ENCODE data around the gene TEKT5.
"Not testable (repeated sequence)": the region's sequence is repeated elsewhere in the genome, so short reads cannot be mapped to it uniquely, and the experiment has no call there.

Gene TEKT5

DNA sequence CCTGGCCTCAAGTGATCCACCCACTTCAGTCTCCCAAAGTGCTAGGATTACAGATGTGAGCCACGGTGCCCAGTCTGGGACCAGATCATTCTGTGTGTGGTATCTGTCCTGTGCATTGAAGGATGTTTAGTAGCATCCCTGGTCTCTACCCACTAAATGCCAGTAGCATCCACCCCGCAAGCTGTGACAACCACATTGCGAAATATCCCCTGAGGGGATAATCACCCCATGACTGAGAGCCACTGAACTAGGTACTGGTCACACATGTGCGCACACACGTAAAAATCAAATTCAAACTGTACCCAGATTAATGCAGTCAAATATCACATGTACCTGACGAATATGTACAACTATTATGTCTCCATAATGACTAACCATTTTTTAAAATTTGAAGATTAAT lies 35.8 kb downstream of the TEKT5 start:
- DNase-seq (ENCODE audit: low spot score): no peak

GRCh38 chr16:10657925-10658324 lies 36.8 kb downstream of the TEKT5 start:
- DNase-seq (ENCODE audit: low spot score): no peak

DNA sequence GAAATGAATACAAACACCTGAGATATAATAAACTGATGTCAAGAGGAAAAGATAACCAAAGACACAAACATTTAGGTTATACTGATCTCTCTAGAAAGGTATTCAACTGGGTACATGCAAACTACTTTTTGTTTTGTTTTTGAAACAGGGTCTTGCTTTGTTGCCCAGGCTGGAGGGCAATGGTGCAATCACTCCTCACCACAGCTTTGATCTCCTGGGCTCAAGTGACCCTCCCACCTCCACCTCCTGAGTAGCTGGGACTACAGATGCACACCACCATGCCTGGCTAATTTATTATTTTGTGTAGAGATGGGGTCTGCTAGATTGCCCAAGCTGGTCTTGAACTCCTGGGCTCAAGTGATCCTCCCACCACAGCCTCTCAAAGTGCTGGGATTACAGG lies 38.1 kb downstream of the TEKT5 start:
- DNase-seq (ENCODE audit: low spot score): no peak

DNA sequence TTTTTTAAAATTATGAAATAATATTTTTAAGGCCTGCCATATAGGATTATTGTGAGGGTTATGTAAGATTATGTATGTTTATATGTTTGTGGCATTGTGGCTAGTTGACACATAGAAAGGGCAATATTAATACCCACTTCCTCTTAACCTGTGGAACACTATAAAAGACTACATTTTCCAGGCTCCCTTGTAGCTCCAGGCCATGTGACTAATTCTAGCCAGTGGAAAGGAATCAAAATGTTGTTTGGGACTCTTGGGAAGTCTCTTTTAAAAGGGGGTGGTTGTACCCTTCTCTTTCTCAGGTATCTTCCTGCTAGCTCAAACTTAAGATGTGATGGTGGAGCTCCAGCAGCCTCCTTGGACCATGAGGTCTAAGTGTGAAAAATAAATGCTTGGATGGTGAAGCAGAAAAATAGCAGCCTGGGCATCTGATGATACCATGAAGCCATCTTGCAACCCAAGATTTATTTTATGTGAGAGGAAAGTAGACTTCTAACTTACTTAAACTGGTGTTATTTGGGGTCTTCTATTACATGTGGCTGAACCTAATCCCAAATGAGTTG lies 39.2 kb downstream of the TEKT5 start:
- DNase-seq (ENCODE audit: low spot score): no peak

GRCh38 chr16:10654592-10655414 lies 39.9 kb downstream of the TEKT5 start:
- DNase-seq (ENCODE audit: low spot score): no peak

GRCh38 chr16:10652730-10653590 lies 41.8 kb downstream of the TEKT5 start:
- DNase-seq (ENCODE audit: low spot score): no peak

GRCh38 chr16:10649098-10649497 lies 45.6 kb downstream of the TEKT5 start:
- not testable (repeated sequence) for DNase-seq (ENCODE audit: low spot score)

GRCh38 chr16:10647721-10648296 lies 46.9 kb downstream of the TEKT5 start:
- no peak for DNase-seq (ENCODE audit: low spot score)

- DNase-seq (ENCODE audit: low spot score): no peak
These were observed 47.4 kb downstream of the TEKT5 start for GRCh38 chr16:10647264-10647720.

DNA sequence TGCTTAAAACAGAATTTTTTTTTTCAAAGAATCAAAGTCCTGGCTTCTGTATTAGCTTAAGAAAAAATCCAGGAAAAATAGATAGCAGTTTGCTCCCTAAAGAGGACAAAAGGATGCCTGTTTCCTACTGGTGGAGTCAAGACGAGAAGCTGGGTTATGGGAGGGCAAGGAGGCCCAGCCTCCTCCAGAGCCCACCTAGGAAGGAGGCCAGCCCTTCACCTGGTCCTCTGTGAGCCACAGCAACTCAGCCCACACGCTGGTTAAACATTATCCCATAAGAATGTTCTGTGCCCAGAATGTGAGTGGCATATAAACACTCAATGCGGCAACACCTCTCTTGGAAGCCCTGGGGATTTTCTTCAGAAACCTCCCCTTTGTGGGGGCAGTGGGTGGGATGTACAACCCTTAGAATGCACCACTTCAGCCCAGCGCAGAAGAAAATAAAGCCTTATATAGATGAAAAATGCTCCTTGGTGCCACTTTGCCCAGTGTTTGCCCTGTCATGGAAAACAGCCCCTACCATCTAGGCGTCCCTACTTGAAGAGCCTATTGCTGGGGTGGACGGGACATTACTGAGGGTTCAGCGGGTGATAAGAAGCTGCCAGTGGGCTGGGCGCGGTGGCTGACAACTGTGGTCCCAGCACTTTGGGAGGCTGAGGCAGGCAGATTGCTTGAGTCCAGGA lies 48.0 kb downstream of the TEKT5 start:
- no peak for DNase-seq (ENCODE audit: low spot score)

DNA sequence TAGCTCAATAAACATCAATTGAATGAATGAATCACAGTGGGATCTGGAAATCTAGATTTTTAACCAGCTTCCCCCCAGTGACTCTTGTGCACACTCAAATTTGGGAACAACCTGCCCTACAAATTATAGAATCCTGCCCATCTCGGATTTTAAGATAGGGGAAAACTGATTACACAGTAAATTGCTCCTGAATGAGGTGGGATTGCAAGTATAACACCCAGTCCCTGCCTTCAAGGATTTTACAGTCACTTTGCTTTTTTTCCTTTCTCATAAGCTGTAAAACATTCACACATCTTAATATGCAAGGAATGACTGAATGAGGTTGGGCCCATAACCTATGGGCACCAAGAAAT lies 48.5 kb downstream of the TEKT5 start:
- no peak for DNase-seq (ENCODE audit: low spot score)

DNA sequence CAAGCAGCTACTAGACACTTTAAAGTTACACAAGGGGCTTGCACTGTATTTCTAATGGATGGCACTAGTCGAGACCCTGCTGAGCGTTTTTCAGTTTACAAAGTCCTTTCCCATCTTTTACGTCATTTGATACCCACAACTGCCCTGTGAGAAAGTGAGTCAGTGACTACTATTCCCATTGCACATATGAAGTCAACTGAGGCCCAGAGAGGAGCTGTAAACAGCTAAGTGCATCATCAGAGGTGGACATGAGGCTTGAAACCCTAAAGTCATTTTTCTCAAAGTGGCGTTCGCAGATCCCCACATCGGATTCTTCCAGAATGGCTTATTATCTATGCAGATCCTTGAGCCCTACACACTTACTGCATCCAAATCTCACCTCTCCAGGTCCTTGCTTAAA lies 50.6 kb downstream of the TEKT5 start:
- no peak for DNase-seq (ENCODE audit: low spot score)

GRCh38 chr16:10642964-10643363 lies 51.8 kb downstream of the TEKT5 start:
- no peak for DNase-seq (ENCODE audit: low spot score)

- DNase-seq (ENCODE audit: low spot score): no peak
These were observed 52.5 kb downstream of the TEKT5 start for GRCh38 chr16:10641953-10642949.

GRCh38 chr16:10641555-10641952 lies 53.2 kb downstream of the TEKT5 start:
- DNase-seq (ENCODE audit: low spot score): no peak

DNA sequence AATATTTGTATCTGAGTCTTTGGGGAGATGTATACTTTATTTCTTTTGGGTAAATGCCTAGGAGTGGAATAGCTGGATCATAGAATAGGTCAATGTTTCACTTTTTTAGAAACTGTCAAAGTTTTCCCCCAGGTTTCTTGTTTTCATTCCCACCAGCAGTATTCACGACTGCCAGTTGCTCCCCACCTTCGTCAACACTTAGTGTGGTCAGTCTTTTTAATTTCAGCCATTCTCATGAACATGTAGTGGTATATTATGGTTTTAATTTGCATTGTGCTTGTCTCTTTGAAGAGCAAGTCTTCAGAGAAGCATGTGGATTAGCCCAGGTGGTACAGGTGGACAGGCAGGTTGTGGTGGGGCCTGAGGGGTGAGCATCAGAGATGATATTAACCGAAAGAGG lies 53.8 kb downstream of the TEKT5 start:
- DNase-seq (ENCODE audit: low spot score): no peak

- DNase-seq (ENCODE audit: low spot score): no peak
These were observed 56.6 kb downstream of the TEKT5 start for GRCh38 chr16:10638101-10638500.

DNA sequence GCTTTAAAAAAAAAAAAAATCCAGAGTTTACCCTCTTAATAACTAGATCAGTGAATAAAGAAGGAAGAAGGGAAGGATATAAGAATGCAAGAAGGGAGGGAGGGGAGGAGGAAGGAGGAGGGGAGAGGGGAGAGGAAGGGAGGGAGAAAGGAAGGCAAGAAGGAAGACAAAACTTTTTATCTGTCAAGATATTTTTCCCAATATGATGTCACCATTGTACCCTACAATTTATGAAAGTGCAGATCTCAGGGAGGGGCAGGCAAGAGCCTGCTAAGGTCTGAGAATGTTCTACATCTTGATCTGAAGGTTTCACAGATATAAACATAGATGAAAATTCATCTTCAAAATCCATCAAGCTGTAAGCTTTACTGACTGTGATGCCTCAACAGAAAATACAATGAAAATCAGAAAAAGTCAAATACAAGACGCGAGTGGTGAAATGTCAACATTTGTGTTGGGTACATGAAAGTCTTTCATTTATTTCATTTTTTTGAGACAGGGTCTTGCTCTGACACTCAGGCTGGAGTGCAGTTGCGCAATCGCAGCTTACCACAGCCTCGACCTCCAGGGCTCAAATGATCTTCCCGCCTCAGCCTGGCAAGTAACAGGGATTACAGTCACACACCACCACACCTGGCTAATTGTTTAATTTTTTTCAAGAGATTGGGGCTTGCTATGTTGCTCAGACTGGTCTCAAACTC lies 57.2 kb downstream of the TEKT5 start:
- no peak for DNase-seq (ENCODE audit: low spot score)

DNA sequence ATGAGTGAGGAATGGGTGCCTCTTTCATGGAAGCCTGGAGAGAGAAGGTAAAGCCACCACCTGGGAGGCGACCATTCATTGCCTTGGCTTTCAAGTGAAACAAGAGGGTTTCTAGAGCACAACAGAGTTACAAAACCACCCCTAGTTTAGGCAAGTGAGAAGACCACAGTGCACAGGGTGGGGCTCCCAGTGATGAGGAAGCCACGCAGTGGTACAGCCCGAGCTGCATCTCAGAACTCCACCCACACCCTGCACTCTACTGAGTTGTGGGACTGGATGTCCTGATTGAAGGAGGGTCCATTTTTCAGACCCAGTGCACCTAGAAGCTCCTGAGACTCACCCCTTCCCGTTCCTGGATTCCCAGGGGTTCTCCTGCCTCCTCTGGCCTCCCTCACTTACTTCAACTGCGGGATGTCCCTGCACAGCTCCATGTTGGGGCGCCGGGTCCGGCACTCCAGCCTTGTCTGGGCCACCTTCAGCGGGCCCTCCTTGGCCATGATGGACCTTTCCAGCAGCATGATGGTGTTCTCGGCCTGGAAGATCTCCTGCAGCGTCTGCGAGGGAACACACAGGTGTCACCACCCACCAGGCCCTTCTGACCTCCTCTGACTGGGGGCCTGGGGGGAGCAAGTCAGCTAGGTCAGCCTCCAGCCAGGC lies 59.2 kb downstream of the TEKT5 start:
- no peak for DNase-seq (ENCODE audit: low spot score)

- not testable (repeated sequence) for DNase-seq (ENCODE audit: low spot score)
These were observed 61.3 kb downstream of the TEKT5 start for GRCh38 chr16:10633429-10633828.

All from NAMALWA (cell line).